SH-SY5Y (cell line): ENCODE results near the gene FBXL15.

ENCODE experiments used
- GATA2 ChIP-seq: IDR thresholded peaks from 2 replicates; pipeline ENCODE4 v1.6.1; 2011; ENCODE audit warnings: mild to moderate bottlenecking, low read depth, low read length
- GATA3 ChIP-seq: IDR thresholded peaks from 2 replicates; pipeline ENCODE4 v1.6.1; 2011; ENCODE audit warnings: low read depth, mild to moderate bottlenecking, low read length, moderate library complexity

GRCh38 chr10:102406815-102407214 lies 13.8 kb upstream of the FBXL15 start:
- TF ChIP-seq GATA2, result no peak
- TF ChIP-seq GATA3, result no peak
